Prostate gland (tissue), 2 donors: ENCODE results near the gene CD3E. TPM values are rescaled to one million over a fixed set of nuclear protein-coding genes. Genes with fewer than 3 reads are reported as not detected.

Source experiments
- DNase-seq: peaks from one replicate; pipeline ENCODE4 v3.0.0-alpha.2; 2019; ENCODE audit warnings: low spot score
- H3K27ac ChIP-seq, 2 donors: fragments of 200-600 bp; sonication (generic); 2 replicates each; pipeline ENCODE4 v1.5.1; 2017 to 2019
- H3K27me3 ChIP-seq: fragments of 200-600 bp; sonication (generic); replicated peaks from 2 replicates; pipeline ENCODE4 v1.5.1; 2019; ENCODE audit not compliant: insufficient read depth
- H3K36me3 ChIP-seq, 2 donors: fragments of 200-600 bp; sonication (generic); 1 replicate in 1 of 2; 2 replicates in 1 of 2; pipeline versions ENCODE4 v1.5.1 to v1.8.1; 2017 to 2019
- H3K4me1 ChIP-seq: fragments of 200-600 bp; sonication (generic); replicated peaks from 2 replicates; pipeline ENCODE4 v1.5.1; 2019
- H3K4me3 ChIP-seq, 2 donors: fragments of 200-600 bp; sonication (generic); 2 replicates each; pipeline ENCODE4 v1.5.1; 2017 to 2019
- H3K9me3 ChIP-seq: fragments of 200-600 bp; sonication (generic); 2 replicates; pipeline ENCODE4 v1.5.1; 2017
- POLR2A ChIP-seq: fragments of 450-650 bp; IDR thresholded peaks from one replicate; pipeline ENCODE4 v1.6.1; 2016; ENCODE audit warnings: antibody characterized with exemption, mild to moderate bottlenecking
- POLR2AphosphoS5 ChIP-seq: sonication (generic); formaldehyde crosslinking; IDR thresholded peaks from one replicate; pipeline ENCODE4 v1.6.1; 2017; ENCODE audit warnings: antibody characterized with exemption
- WGBS: methylation state at CpG from one replicate; pipeline ENCODE4 v1.1.5; 2018; 5-methylcytosine and 5-hydroxymethylcytosine counted together
- intact Hi-C: fragments of 100-400 bp; cut with DNase I; formaldehyde crosslinking; loops from one replicate; pipeline ENCODE4 v1.14.2; 2022
- total RNA-seq, 2 donors: library from RNA; depleted of rRNA; stranded (reverse); fragments of >200 nt; gene quantifications; one replicate each; pipeline ENCODE4 v1.1.0, GENCODE V29; 2016
- TF ChIP-seq, protein P1 (sequence below), 4 experiments: fragments of 200-600 bp in 2 of 4; fragments of 450-650 bp in 2 of 4; sonication (generic) in 2 of 4; IDR thresholded peaks; 1 replicate in 3 of 4; 2 replicates in 1 of 4; pipeline ENCODE4 v1.5.1; 2016 to 2019; ENCODE audit warnings: antibody characterized with exemption in 4 of 4, mild to moderate bottlenecking in 2 of 4, moderate library complexity in 2 of 4

Gene CD3E
- total RNA-seq, 2 donors from 2014 or later = 2.8 to 4.6 TPM

- Histone ChIP-seq H3K4me3 (no peak overlapping the region), H3K27ac (no peak overlapping the region), H3K4me1 (no peaks in the 10 kb centered on the region), H3K36me3 (no peaks in the 10 kb centered on the region), H3K9me3 (no peaks in the 10 kb centered on the region), H3K27me3 (no peaks in the 10 kb centered on the region)
- intact Hi-C loops = no loop called here
- WGBS = 43% methylated on average over 1 of the region's 1 CpG
- TF ChIP-seq POLR2A (no peak), POLR2AphosphoS5 (peak; percentile 51)
- TF ChIP-seq, protein P1, sequence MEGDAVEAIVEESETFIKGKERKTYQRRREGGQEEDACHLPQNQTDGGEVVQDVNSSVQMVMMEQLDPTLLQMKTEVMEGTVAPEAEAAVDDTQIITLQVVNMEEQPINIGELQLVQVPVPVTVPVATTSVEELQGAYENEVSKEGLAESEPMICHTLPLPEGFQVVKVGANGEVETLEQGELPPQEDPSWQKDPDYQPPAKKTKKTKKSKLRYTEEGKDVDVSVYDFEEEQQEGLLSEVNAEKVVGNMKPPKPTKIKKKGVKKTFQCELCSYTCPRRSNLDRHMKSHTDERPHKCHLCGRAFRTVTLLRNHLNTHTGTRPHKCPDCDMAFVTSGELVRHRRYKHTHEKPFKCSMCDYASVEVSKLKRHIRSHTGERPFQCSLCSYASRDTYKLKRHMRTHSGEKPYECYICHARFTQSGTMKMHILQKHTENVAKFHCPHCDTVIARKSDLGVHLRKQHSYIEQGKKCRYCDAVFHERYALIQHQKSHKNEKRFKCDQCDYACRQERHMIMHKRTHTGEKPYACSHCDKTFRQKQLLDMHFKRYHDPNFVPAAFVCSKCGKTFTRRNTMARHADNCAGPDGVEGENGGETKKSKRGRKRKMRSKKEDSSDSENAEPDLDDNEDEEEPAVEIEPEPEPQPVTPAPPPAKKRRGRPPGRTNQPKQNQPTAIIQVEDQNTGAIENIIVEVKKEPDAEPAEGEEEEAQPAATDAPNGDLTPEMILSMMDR (IDR thresholded peaks at IDR 0.05) = no peak
- DNase-seq = no peak
Observed at GRCh38 chr11:118287006-118287405, 17.5 kb upstream of the CD3E start.

- DNase-seq = no peak
Observed at GRCh38 chr11:118289401-118289800, 15.1 kb upstream of the CD3E start.

GRCh38 chr11:118290923-118291322, 13.6 kb upstream of the CD3E start:
- H3K27me3 ChIP-seq = no peaks in the 10 kb centered on the region
- H3K9me3 ChIP-seq = no peaks in the 10 kb centered on the region
- no peak overlapping the region for H3K4me3 ChIP-seq
- H3K27ac ChIP-seq = no peak overlapping the region
- TF ChIP-seq POLR2AphosphoS5 (peak; percentile 34), POLR2A (no peak)
- TF ChIP-seq, protein P1 (IDR thresholded peaks at IDR 0.05) = peak in 3 of 4 experiments; percentile 42 to 70 (median 68)
- H3K4me1 ChIP-seq = no peaks in the 10 kb centered on the region
- intact Hi-C loops = no loop called here
- no peaks in the 10 kb centered on the region for H3K36me3 ChIP-seq
- WGBS = 16% methylated on average over 9 of the region's 9 CpGs
- peak; percentile 52 for DNase-seq

More at GRCh38 chr11:118289401-118289800, 15.1 kb upstream of the CD3E start:
- no peak overlapping the region for H3K27ac ChIP-seq
- H3K27me3 ChIP-seq = no peaks in the 10 kb centered on the region
- H3K9me3 ChIP-seq = no peaks in the 10 kb centered on the region
- intact Hi-C loops = no loop called here
- H3K4me3 ChIP-seq = no peak overlapping the region
- TF ChIP-seq POLR2A (no peak), POLR2AphosphoS5 (no peak)
- TF ChIP-seq, protein P1 (IDR thresholded peaks at IDR 0.05) = no peak
- no peaks in the 10 kb centered on the region for H3K4me1 ChIP-seq
- no peaks in the 10 kb centered on the region for H3K36me3 ChIP-seq

DNA sequence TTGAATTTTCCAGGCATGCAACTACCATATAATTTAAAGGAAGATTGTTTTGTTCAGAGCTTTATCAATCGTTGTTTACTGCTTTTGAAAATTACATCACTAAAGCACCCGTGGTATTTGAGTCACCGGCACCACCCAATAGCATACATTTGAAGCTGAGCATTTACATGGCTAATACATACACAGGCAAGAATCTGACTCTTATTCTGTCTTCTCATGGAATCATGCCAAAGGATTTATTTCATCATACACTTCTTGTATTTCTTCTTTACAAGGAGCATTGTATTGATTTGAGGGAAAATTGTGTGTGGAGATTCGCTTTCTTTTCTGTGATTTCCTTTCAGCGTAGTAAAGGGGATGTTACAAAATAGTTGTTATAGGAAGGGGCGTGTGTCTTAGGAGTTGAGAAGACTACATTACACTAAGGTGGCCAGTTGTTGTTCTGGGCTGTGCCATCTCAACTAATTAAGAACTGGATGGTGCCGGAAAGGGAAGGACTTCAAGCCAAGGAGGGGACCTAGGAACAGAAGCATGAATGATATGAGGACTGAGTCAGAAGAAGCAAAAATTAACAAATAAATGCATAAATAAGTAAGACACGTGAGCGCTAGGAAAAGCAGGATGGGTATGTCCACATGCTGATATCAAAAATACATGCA, 12.9 kb upstream of the CD3E start:
- no peaks in the 10 kb centered on the region for H3K36me3 ChIP-seq
- H3K27ac ChIP-seq = no peak overlapping the region
- no peaks in the 10 kb centered on the region for H3K27me3 ChIP-seq
- DNase-seq = no peak
- WGBS = 69% methylated on average over 9 of the region's 9 CpGs
- TF ChIP-seq, protein P1 (IDR thresholded peaks at IDR 0.05) = no peak
- no peak for TF ChIP-seq POLR2AphosphoS5
- TF ChIP-seq POLR2A = no peak
- H3K4me1 ChIP-seq = no peaks in the 10 kb centered on the region
- no peaks in the 10 kb centered on the region for H3K9me3 ChIP-seq
- H3K4me3 ChIP-seq = no peak overlapping the region
- intact Hi-C loops = no loop called here

GRCh38 chr11:118294053-118294452, 10.5 kb upstream of the CD3E start:
- no peaks in the 10 kb centered on the region for H3K4me1 ChIP-seq
- no peaks in the 10 kb centered on the region for H3K36me3 ChIP-seq

More at GRCh38 chr11:118294053-118294452, 10.5 kb upstream of the CD3E start:
- Histone ChIP-seq H3K27me3 (no peaks in the 10 kb centered on the region), H3K4me3 (no peak overlapping the region), H3K27ac (no peak overlapping the region), H3K9me3 (no peaks in the 10 kb centered on the region)
- 87% methylated on average over 2 of the region's 2 CpGs for WGBS
- intact Hi-C loops = no loop called here
- DNase-seq = no peak
- TF ChIP-seq POLR2AphosphoS5 = no peak
- TF ChIP-seq POLR2A = no peak
- TF ChIP-seq, protein P1 (IDR thresholded peaks at IDR 0.05) = no peak
